IMR-90 (cell line): ENCODE data around the gene OR10A3. TPM values are rescaled to one million over a fixed set of nuclear protein-coding genes. Genes with fewer than 3 reads are reported as not detected.

Source experiments
- ATAC-seq: fragments of 200-7000 bp; cut with Tn5 transposase; 2 replicates; pipeline ENCODE4 v1.9.1; 2020; ENCODE audit warnings: low read depth, mild to moderate bottlenecking, moderate library complexity
- BruUV-seq: library from RNA; stranded (reverse); fragments of 400-500 nt; replicated peaks from 2 replicates; lab custom pipeline; 2021; lab: Mats Ljungman, UMichigan
- CTCF ChIA-PET: fragments of 300-600 bp; formaldehyde crosslinking; extraction: SDS; loops from one replicate; lab custom pipeline; 2021; ENCODE audit warnings: antibody characterized with exemption; lab: Yijun Ruan, JAX
- POLR2A ChIA-PET: fragments of 300-600 bp; sonication (Branson Sonifier 250); formaldehyde crosslinking; loops from one replicate; lab custom pipeline; 2022; ENCODE audit warnings: antibody characterized with exemption; ENCODE audit not compliant: unreplicated experiment; lab: Charles Lee
- DNase-seq: peaks from one replicate; pipeline ENCODE4 v3.0.0; 2013
- H2AFZ ChIP-seq: replicated peaks from 2 replicates; pipeline ENCODE3; 2013; ENCODE audit warnings: low read length, mild to moderate bottlenecking; ENCODE audit not compliant: poor library complexity
- H2AK5ac ChIP-seq: 2 replicates; pipeline ENCODE4 v1.6.1; 2013; ENCODE audit warnings: low read depth, low read length, inconsistent platforms
- H2AK9ac ChIP-seq: replicated peaks from 2 replicates; pipeline ENCODE3; 2013; ENCODE audit warnings: mild to moderate bottlenecking, low read depth, low read length, moderate library complexity; ENCODE audit not compliant: poor library complexity
- H2BK120ac ChIP-seq: 2 replicates; pipeline ENCODE4 v1.6.1; 2013; ENCODE audit warnings: low read depth, low read length, inconsistent platforms
- H2BK15ac ChIP-seq: 3 replicates; pipeline ENCODE4 v1.6.1; 2013; ENCODE audit warnings: low read depth, low read length, inconsistent platforms
- H2BK20ac ChIP-seq: 2 replicates; pipeline ENCODE4 v1.6.1; 2013; ENCODE audit warnings: low read depth, mild to moderate bottlenecking, inconsistent platforms, low read length, moderate library complexity
- H2BK5ac ChIP-seq: 2 replicates; pipeline ENCODE4 v1.6.1; 2013; ENCODE audit warnings: mild to moderate bottlenecking, low read depth, low read length, inconsistent platforms; ENCODE audit not compliant: poor library complexity, severe bottlenecking
- H3K14ac ChIP-seq: replicated peaks from 2 replicates; pipeline ENCODE4 v1.6.1; 2013; ENCODE audit warnings: low read depth, low read length, inconsistent platforms
- H3K18ac ChIP-seq: 2 replicates; pipeline ENCODE4 v1.6.1; 2013; ENCODE audit warnings: low read depth, low read length, control low read depth
- H3K23ac ChIP-seq: 2 replicates; pipeline ENCODE4 v1.6.1; 2013; ENCODE audit warnings: low read depth, low read length, inconsistent platforms
- H3K27ac ChIP-seq: 2 replicates; pipeline ENCODE4 v1.5.1; 2013; ENCODE audit warnings: mild to moderate bottlenecking, control low read depth, low read length; ENCODE audit not compliant: insufficient read depth
- H3K27me3 ChIP-seq: 2 replicates; pipeline ENCODE4 v1.6.1; 2013; ENCODE audit warnings: low read length; ENCODE audit not compliant: control insufficient read depth, insufficient read depth
- H3K36me3 ChIP-seq: 2 replicates; pipeline ENCODE4 v1.6.1; 2013; ENCODE audit warnings: low read length, mixed read lengths; ENCODE audit not compliant: control insufficient read depth, insufficient read depth
- H3K4ac ChIP-seq: 2 replicates; pipeline ENCODE4 v1.6.1; 2013; ENCODE audit warnings: low read depth, low read length, inconsistent platforms
- H3K4me1 ChIP-seq: 2 replicates; pipeline ENCODE4 v1.6.1; 2013; ENCODE audit warnings: low read length, mixed read lengths; ENCODE audit not compliant: control insufficient read depth, insufficient read depth
- H3K4me2 ChIP-seq: 2 replicates; pipeline ENCODE4 v1.6.1; 2013; ENCODE audit warnings: low read depth, mild to moderate bottlenecking, control low read depth, low read length, moderate library complexity
- H3K4me3 ChIP-seq: 2 replicates; pipeline ENCODE4 v1.5.1; 2013; ENCODE audit warnings: low read depth, mild to moderate bottlenecking, control low read depth, low read length, moderate library complexity; ENCODE audit not compliant: insufficient read depth
- H3K56ac ChIP-seq: 2 replicates; pipeline ENCODE4 v1.6.1; 2013; ENCODE audit warnings: low read length, inconsistent platforms; ENCODE audit not compliant: insufficient read depth; ENCODE audit errors: extremely low read depth
- H3K79me1 ChIP-seq, 2 experiments: 2 replicates each; pipeline ENCODE4 v1.6.1; 2013; ENCODE audit warnings: low read length in 2 of 2, inconsistent platforms in 1 of 2, low read depth in 1 of 2
- H3K9ac ChIP-seq: 2 replicates; pipeline ENCODE4 v1.6.1; 2013; ENCODE audit warnings: low read depth, low read length, control low read depth
- H3K9me1 ChIP-seq: 2 replicates; pipeline ENCODE4 v1.6.1; 2013; ENCODE audit warnings: low read length, inconsistent platforms; ENCODE audit not compliant: insufficient read depth
- H3K9me3 ChIP-seq: 2 replicates; pipeline ENCODE4 v1.6.1; 2013; ENCODE audit warnings: low read length; ENCODE audit not compliant: control insufficient read depth, insufficient read depth
- H4K20me1 ChIP-seq: 2 replicates; pipeline ENCODE4 v1.6.1; 2013; ENCODE audit warnings: low read length, inconsistent platforms; ENCODE audit not compliant: insufficient read depth
- H4K5ac ChIP-seq: 2 replicates; pipeline ENCODE4 v1.6.1; 2013; ENCODE audit warnings: mild to moderate bottlenecking, low read depth, low read length, control low read depth
- H4K8ac ChIP-seq, 2 experiments: 2 replicates each; pipeline ENCODE4 v1.6.1; 2013; ENCODE audit warnings: low read depth in 2 of 2, low read length in 2 of 2, control low read depth in 1 of 2, inconsistent platforms in 1 of 2
- H4K91ac ChIP-seq: 2 replicates; pipeline ENCODE4 v1.6.1; 2013; ENCODE audit warnings: low read depth, low read length, inconsistent platforms; ENCODE audit not compliant: insufficient read depth
- MAFK ChIP-seq: IDR thresholded peaks from 2 replicates; pipeline ENCODE4 v1.6.1; 2012; ENCODE audit warnings: low read depth, low read length, improper control_type of control experiment
- MAZ ChIP-seq: IDR thresholded peaks from 2 replicates; pipeline ENCODE4 v1.6.1; 2012; ENCODE audit warnings: low read depth, mild to moderate bottlenecking, low read length, improper control_type of control experiment, moderate library complexity, borderline replicate concordance
- WGBS, 2 experiments: methylation state at CpG; one replicate each; pipeline versions ENCODE4 v1.1.5 to v1.1.7; 2013; ENCODE audit warnings: missing lambda C conversion rate in 2 of 2; ENCODE audit not compliant: insufficient read length in 1 of 2; ENCODE audit errors: extremely low coverage in 2 of 2; 5-methylcytosine and 5-hydroxymethylcytosine counted together
- dilution Hi-C: fragments of 300-500 bp; cut with HindIII; formaldehyde crosslinking; loops from one replicate; pipeline ENCODE4 v1.14.3; 2018; ENCODE audit warnings: low sequenced_read_pairs; ENCODE audit not compliant: unreplicated experiment
- in situ Hi-C: fragments of 300-500 bp; cut with MboI; formaldehyde crosslinking; loops from 3 replicates; pipeline ENCODE4 v1.14.3; 2019; ENCODE audit warnings: low sequenced_read_pairs, inconsistent platforms, mixed read lengths
- intact Hi-C: fragments of 100-400 bp; cut with micrococcal nuclease; formaldehyde crosslinking; loops from 2 replicates; pipeline ENCODE4 v1.10.0; 2022
- polyA plus RNA-seq, 3 experiments: library from polyadenylated mRNA; depleted of rRNA; stranded (reverse); fragments of >200 nt; gene quantifications; 2 replicates each; pipeline ENCODE4 v1.2.3, GENCODE V29; 2012; ENCODE audit warnings: low replicate concordance in 1 of 3
- total RNA-seq: library from RNA; depleted of rRNA; stranded (reverse); fragments of >200 nt; gene quantifications from 2 replicates; pipeline ENCODE4 v1.2.3, GENCODE V29; 2012

Gene OR10A3
- total and polyA plus RNA-seq, 2 of the 4 experiments (the other 2 are of a cell fraction), result 0.03 TPM; not detected in 1

DNA sequence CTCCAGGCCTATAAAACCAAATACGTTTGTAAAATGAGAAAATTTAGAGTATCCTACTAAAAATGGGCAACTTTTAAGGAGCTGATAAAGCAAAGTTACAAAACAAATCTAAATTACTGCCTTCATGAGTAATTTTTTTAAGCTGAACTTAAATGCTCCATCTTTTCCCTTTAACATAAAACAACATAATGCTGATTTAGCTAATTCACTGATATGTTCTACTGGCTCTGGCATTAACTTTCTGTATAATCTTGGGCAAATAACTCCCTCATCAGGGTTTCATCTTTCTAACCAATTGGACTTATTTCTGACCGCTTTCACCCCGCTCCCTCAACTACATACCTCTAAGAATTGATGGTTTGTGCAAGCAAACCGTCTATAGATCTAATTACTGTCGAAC, 362 bp downstream of the OR10A3 start:
- H2AFZ ChIP-seq, result no peak overlapping the region
- no TSS peak for BruUV-seq
- H3K27me3 ChIP-seq, result no peaks in the 10 kb centered on the region; the same call in 1 of the 2 replicates
- H3K4ac ChIP-seq, result no peak overlapping the region
- dilution Hi-C loops, result no loop called here
- no peak overlapping the region for H2BK20ac ChIP-seq
- H4K5ac ChIP-seq, result no peak overlapping the region
- H3K4me3 ChIP-seq, result no peak overlapping the region
- H2BK5ac ChIP-seq, result no peak overlapping the region
- no peak overlapping the region for H2AK5ac ChIP-seq
- no peak overlapping the region for H3K4me2 ChIP-seq
- in situ Hi-C loops, result no loop called here
- H2BK120ac ChIP-seq, result no peak overlapping the region
- no peak overlapping the region for H2AK9ac ChIP-seq
- no peak overlapping the region for H3K23ac ChIP-seq
- H3K9me1 ChIP-seq, result no peaks in the 10 kb centered on the region
- no peak overlapping the region for H2BK15ac ChIP-seq
- H4K91ac ChIP-seq, result no peak overlapping the region
- no peaks in the 10 kb centered on the region for H4K20me1 ChIP-seq
- no peaks in the 10 kb centered on the region for H3K4me1 ChIP-seq
- ChIA-PET CTCF (no interaction called here), POLR2A (no interaction called here)
- DNase-seq (no peak), ATAC-seq (no peak)
- H3K36me3 ChIP-seq, result no peaks in the 10 kb centered on the region
- H3K18ac ChIP-seq, result no peak overlapping the region
- WGBS, 2 experiments, result no CpG with 5 or more reads among the region's 5 CpGs
- no peak overlapping the region for H3K27ac ChIP-seq
- no peak overlapping the region for H3K56ac ChIP-seq
- intact Hi-C loops, result no loop called here
- no peak overlapping the region for H3K14ac ChIP-seq
- TF ChIP-seq MAZ (no peak), MAFK (peak; percentile 79)
- no peak overlapping the region for H4K8ac ChIP-seq
- H3K9me3 ChIP-seq, result peaks cover 13% of the 10 kb centered on the region
- H3K9ac ChIP-seq, result no peak overlapping the region
- H3K79me1 ChIP-seq, result no peaks in the 10 kb centered on the region
